ENCODE results near the gene BAAT.

The BAAT gene

DNA sequence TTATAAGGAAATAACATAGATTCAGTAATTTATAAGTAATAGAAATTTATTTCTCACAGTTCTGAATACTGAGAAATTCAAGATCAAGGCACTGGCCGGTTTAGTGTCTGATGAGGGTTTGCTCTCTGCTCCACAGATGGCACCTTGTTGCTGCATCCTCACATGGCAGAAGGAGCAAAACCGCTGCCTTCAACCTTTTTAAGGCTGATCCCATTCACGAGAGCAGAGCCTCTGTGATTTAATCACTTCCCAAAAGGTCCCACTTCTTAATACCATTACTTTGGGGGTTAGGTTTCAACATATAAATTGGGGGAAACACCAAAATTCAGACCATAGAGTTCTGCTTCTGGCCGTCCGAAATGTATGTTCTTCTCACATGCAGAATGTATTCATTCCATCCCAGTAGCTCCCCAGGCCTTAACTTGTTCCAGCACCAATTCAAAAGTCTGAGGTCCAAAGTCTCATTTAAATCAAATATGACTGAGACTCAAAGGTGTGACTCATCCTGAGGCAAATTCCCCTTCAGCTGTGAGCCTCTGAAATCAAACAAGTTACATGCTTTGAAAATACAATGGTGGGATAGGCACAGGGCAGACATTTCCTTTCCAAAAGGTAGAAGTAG, 30.6 kb downstream of the BAAT start:
- no peak overlapping the region for H2AFZ ChIP-seq (ENCODE audit: low read depth)
- H3K27me3 ChIP-seq (ENCODE audit: insufficient read depth, low read depth), result no peaks in the 10 kb centered on the region
- H3K4me2 ChIP-seq, result no peak overlapping the region
- no peak overlapping the region for H3K9ac ChIP-seq
- H3K4me3 ChIP-seq (IDR thresholded peaks at IDR 0.05; ENCODE audit: insufficient read depth, low read depth, low read length), result no peak overlapping the region
- H4K20me1 ChIP-seq (ENCODE audit: insufficient read depth), result no peaks in the 10 kb centered on the region
- no peaks in the 10 kb centered on the region for H3K79me2 ChIP-seq (ENCODE audit: insufficient read depth, low read depth)
- no peaks in the 10 kb centered on the region for H3K4me1 ChIP-seq (ENCODE audit: low read depth, poor library complexity, severe bottlenecking)
- no peak overlapping the region for H3K27ac ChIP-seq
- TF ChIP-seq, protein P1, sequence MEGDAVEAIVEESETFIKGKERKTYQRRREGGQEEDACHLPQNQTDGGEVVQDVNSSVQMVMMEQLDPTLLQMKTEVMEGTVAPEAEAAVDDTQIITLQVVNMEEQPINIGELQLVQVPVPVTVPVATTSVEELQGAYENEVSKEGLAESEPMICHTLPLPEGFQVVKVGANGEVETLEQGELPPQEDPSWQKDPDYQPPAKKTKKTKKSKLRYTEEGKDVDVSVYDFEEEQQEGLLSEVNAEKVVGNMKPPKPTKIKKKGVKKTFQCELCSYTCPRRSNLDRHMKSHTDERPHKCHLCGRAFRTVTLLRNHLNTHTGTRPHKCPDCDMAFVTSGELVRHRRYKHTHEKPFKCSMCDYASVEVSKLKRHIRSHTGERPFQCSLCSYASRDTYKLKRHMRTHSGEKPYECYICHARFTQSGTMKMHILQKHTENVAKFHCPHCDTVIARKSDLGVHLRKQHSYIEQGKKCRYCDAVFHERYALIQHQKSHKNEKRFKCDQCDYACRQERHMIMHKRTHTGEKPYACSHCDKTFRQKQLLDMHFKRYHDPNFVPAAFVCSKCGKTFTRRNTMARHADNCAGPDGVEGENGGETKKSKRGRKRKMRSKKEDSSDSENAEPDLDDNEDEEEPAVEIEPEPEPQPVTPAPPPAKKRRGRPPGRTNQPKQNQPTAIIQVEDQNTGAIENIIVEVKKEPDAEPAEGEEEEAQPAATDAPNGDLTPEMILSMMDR (conservative IDR thresholded peaks at IDR 0.05; ENCODE audit: low read depth, low read length), result no peak
- no peaks in the 10 kb centered on the region for H3K36me3 ChIP-seq (ENCODE audit: insufficient read depth)

- TF ChIP-seq, protein P1 (conservative IDR thresholded peaks at IDR 0.05; ENCODE audit: low read depth, low read length), result no peak
- no peaks in the 10 kb centered on the region for H3K36me3 ChIP-seq (ENCODE audit: insufficient read depth)
- no peak overlapping the region for H2AFZ ChIP-seq (ENCODE audit: low read depth)
- H3K4me3 ChIP-seq (IDR thresholded peaks at IDR 0.05; ENCODE audit: insufficient read depth, low read depth, low read length), result no peak overlapping the region
- no peaks in the 10 kb centered on the region for H3K27me3 ChIP-seq (ENCODE audit: insufficient read depth, low read depth)
- H3K9ac ChIP-seq, result no peak overlapping the region
- H4K20me1 ChIP-seq (ENCODE audit: insufficient read depth), result no peaks in the 10 kb centered on the region
- H3K4me2 ChIP-seq, result no peak overlapping the region
- no peaks in the 10 kb centered on the region for H3K4me1 ChIP-seq (ENCODE audit: low read depth, poor library complexity, severe bottlenecking)
- H3K27ac ChIP-seq, result no peak overlapping the region
- no peaks in the 10 kb centered on the region for H3K79me2 ChIP-seq (ENCODE audit: insufficient read depth, low read depth)
Observed at GRCh38 chr9:101353683-101354082, 31.1 kb downstream of the BAAT start.

DNA sequence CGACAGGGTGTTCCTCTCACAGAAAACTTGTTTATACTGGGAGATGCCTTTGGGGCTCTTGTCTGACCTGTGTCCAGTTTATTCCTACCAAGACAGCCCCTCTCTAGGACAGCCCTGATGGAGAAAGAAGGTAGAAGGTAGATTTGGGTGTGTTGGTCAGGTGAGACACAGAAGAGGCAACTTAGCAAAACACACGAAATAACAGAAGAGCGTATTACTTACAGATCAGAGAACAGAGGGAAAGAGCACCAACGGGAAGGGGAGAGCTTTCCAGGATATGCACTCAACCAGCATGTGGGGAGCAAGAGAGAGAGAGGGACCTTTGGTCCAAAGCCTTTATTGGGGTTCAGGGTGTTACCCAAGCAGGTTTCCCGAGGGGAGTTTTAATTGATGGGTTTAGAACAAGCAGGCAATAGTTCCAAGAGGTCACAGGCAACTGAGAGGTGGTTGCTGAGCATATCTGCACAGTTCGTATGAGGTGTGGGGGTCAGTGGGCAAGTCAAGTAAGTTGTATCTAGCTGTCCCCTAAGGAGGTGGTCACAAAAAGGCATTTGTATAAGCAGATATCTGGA, 31.8 kb downstream of the BAAT start:
- H3K27me3 ChIP-seq (ENCODE audit: insufficient read depth, low read depth), result no peaks in the 10 kb centered on the region
- no peak overlapping the region for H3K27ac ChIP-seq
- no peak overlapping the region for H2AFZ ChIP-seq (ENCODE audit: low read depth)
- H3K9ac ChIP-seq, result no peak overlapping the region
- H3K4me3 ChIP-seq (IDR thresholded peaks at IDR 0.05; ENCODE audit: insufficient read depth, low read depth, low read length), result no peak overlapping the region
- H3K79me2 ChIP-seq (ENCODE audit: insufficient read depth, low read depth), result no peaks in the 10 kb centered on the region
- no peaks in the 10 kb centered on the region for H4K20me1 ChIP-seq (ENCODE audit: insufficient read depth)
- H3K4me2 ChIP-seq, result no peak overlapping the region
- no peaks in the 10 kb centered on the region for H3K4me1 ChIP-seq (ENCODE audit: low read depth, poor library complexity, severe bottlenecking)
- TF ChIP-seq, protein P1 (conservative IDR thresholded peaks at IDR 0.05; ENCODE audit: low read depth, low read length), result no peak
- no peaks in the 10 kb centered on the region for H3K36me3 ChIP-seq (ENCODE audit: insufficient read depth)

DNA sequence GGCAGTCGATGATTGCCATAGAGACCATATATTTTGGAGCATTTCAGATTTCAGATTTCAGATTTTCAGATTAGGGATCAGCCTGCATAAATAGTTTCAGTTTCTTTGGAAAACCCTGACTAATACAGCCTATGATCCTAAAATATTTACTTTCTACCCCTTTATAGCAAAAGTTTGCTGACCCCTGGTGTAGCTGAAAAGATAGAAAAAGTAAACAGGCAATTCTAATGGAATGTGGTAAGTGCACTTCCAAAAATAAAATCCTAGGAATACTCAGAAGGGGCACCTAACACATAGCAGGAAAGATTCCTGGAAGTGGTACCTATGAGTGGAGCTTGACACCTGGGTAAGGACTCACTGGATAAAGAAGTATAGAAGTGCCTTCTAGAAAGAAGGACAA, 34.5 kb downstream of the BAAT start:
- no peak overlapping the region for H3K4me2 ChIP-seq
- H2AFZ ChIP-seq (ENCODE audit: low read depth), result no peak overlapping the region
- no peaks in the 10 kb centered on the region for H3K4me1 ChIP-seq (ENCODE audit: low read depth, poor library complexity, severe bottlenecking)
- H3K4me3 ChIP-seq (IDR thresholded peaks at IDR 0.05; ENCODE audit: insufficient read depth, low read depth, low read length), result no peak overlapping the region
- H3K27me3 ChIP-seq (ENCODE audit: insufficient read depth, low read depth), result no peaks in the 10 kb centered on the region
- H3K9ac ChIP-seq, result no peak overlapping the region
- H4K20me1 ChIP-seq (ENCODE audit: insufficient read depth), result no peaks in the 10 kb centered on the region
- no peaks in the 10 kb centered on the region for H3K79me2 ChIP-seq (ENCODE audit: insufficient read depth, low read depth)
- no peak overlapping the region for H3K27ac ChIP-seq
- H3K36me3 ChIP-seq (ENCODE audit: insufficient read depth), result no peaks in the 10 kb centered on the region
- TF ChIP-seq, protein P1 (conservative IDR thresholded peaks at IDR 0.05; ENCODE audit: low read depth, low read length), result no peak

Measured in KMS-11 (cell line).